Vagina (tissue), 2 donors: Measurements from ENCODE around the gene PIP5K1C.

ENCODE experiments used
- POLR2A ChIP-seq, 2 donors: fragments of 450-650 bp; IDR thresholded peaks; one replicate each; pipeline ENCODE4 v1.6.1; 2017; ENCODE audit warnings: antibody characterized with exemption in 2 of 2, mild to moderate bottlenecking in 2 of 2, moderate library complexity in 2 of 2
- POLR2AphosphoS5 ChIP-seq, 2 donors: sonication (generic); formaldehyde crosslinking; IDR thresholded peaks; one replicate each; pipeline ENCODE4 v1.9.0; 2017; ENCODE audit warnings: antibody characterized with exemption in 2 of 2, mild to moderate bottlenecking in 2 of 2, low read depth in 1 of 2; ENCODE audit not compliant: insufficient read depth in 1 of 2
- TF ChIP-seq, protein P1 (sequence below), 3 experiments: fragments of 450-650 bp in 2 of 3; fragments of 200-600 bp in 1 of 3; sonication (generic) in 1 of 3; IDR thresholded peaks; one replicate each; pipeline ENCODE4 v1.5.1; 2017 to 2019; ENCODE audit warnings: antibody characterized with exemption in 3 of 3, mild to moderate bottlenecking in 2 of 3, moderate library complexity in 2 of 3

DNA sequence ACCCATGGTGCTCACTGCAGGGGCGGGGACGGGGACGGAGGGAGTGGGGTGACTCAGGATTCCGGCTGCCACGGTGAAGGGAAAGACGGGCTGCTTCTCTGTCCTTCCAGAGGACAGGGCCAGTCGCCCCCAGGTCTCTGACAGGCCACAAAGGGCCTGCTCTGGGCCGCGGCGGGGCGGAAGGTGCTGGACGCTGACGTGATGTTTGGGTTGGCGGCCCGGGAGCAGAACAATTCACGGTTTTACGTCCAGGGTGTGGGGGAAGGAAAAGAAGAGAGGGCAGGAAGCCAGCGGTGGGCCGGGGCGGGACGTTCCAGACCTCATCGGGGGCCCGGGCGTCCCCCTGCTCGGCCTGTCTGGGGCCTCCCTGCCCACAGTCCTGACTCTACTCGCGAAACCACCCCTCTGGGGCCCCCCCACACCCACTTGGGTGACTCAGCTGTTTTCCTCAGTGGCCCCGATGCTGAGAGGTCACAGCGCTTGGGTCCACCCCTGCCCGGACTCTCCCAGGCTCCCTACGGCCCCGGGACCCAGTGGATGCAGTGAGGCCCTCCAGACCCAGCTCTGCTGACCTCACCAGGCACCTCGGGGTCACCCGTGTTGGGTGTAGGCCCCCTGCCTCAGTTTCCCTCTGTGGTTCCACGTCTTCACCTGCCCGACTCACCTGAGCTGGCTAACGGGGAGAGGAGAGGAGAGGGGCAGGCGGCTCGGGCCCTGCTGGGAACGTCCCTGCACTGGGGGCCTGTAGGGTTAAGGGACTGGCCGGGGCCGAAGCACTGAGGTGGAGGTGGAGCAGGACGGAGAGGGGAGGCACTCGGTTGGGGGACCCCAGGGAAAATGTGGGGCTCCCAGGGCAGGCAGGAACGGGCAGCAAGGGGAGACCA lies 29.2 kb downstream of the PIP5K1C start:
- TF ChIP-seq, protein P1, sequence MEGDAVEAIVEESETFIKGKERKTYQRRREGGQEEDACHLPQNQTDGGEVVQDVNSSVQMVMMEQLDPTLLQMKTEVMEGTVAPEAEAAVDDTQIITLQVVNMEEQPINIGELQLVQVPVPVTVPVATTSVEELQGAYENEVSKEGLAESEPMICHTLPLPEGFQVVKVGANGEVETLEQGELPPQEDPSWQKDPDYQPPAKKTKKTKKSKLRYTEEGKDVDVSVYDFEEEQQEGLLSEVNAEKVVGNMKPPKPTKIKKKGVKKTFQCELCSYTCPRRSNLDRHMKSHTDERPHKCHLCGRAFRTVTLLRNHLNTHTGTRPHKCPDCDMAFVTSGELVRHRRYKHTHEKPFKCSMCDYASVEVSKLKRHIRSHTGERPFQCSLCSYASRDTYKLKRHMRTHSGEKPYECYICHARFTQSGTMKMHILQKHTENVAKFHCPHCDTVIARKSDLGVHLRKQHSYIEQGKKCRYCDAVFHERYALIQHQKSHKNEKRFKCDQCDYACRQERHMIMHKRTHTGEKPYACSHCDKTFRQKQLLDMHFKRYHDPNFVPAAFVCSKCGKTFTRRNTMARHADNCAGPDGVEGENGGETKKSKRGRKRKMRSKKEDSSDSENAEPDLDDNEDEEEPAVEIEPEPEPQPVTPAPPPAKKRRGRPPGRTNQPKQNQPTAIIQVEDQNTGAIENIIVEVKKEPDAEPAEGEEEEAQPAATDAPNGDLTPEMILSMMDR (IDR thresholded peaks at IDR 0.05), result no peak
- peak in 1 of 2 donors; percentile 74 for TF ChIP-seq POLR2AphosphoS5 (IDR thresholded peaks at IDR 0.05; ENCODE audit: insufficient read depth in 1 of 2, low read depth in 1 of 2)
- peak in 1 of 2 donors; percentile 26 for TF ChIP-seq POLR2A (IDR thresholded peaks at IDR 0.05)
